Karpas-422 (cell line): ENCODE results near the gene IFI27. TPM values are rescaled to one million over a fixed set of nuclear protein-coding genes. Genes with fewer than 3 reads are reported as not detected.
"Not testable (repeated sequence)": the region's sequence is repeated elsewhere in the genome, so short reads cannot be mapped to it uniquely, and the experiment has no call there.

Experiments used
- DNase-seq: peaks from one replicate; pipeline ENCODE4 v3.0.0-alpha.2; 2015
- H2AFZ ChIP-seq: fragments of 200-600 bp; sonication (generic); 2 replicates; pipeline ENCODE4 v1.6.1; 2014; ENCODE audit warnings: antibody characterized with exemption, low read length, mixed read lengths
- H3K27ac ChIP-seq: fragments of 200-600 bp; sonication (generic); 2 replicates; pipeline ENCODE4 v1.5.1; 2014; ENCODE audit warnings: mild to moderate bottlenecking, low read length, moderate library complexity
- H3K27me3 ChIP-seq: fragments of 200-600 bp; sonication (generic); 2 replicates; pipeline ENCODE4 v1.6.1; 2014; ENCODE audit warnings: low read length, mixed read lengths
- H3K36me3 ChIP-seq: fragments of 200-600 bp; sonication (generic); 2 replicates; pipeline ENCODE4 v1.6.1; 2014; ENCODE audit warnings: low read length, mixed read lengths; ENCODE audit not compliant: insufficient read depth
- H3K4me1 ChIP-seq: fragments of 200-600 bp; sonication (generic); 2 replicates; pipeline ENCODE4 v1.6.1; 2014; ENCODE audit warnings: mild to moderate bottlenecking, low read length, mixed read lengths
- H3K4me2 ChIP-seq: fragments of 200-600 bp; sonication (generic); 2 replicates; pipeline ENCODE4 v1.6.1; 2014; ENCODE audit warnings: low read length, low read depth, mild to moderate bottlenecking; ENCODE audit not compliant: poor library complexity, severe bottlenecking
- H3K4me3 ChIP-seq: fragments of 200-600 bp; sonication (generic); 2 replicates; pipeline ENCODE4 v1.5.1; 2014; ENCODE audit warnings: mild to moderate bottlenecking, antibody characterized with exemption, low read length, mixed read lengths
- H3K79me2 ChIP-seq: fragments of 200-600 bp; sonication (generic); 2 replicates; pipeline ENCODE4 v1.6.1; 2014; ENCODE audit warnings: mild to moderate bottlenecking, low read length, mixed read lengths
- H3K9ac ChIP-seq: fragments of 200-600 bp; sonication (generic); 2 replicates; pipeline ENCODE4 v1.6.0; 2014; ENCODE audit warnings: low read length
- H3K9me2 ChIP-seq: fragments of 200-600 bp; sonication (generic), shearing (Covaris generic); replicated peaks from 2 replicates; pipeline ENCODE4 v1.6.0; 2014; ENCODE audit warnings: mild to moderate bottlenecking, low read length, moderate library complexity; ENCODE audit not compliant: insufficient read depth
- H3K9me3 ChIP-seq: fragments of 300-700, 200-600 bp; sonication (generic); 2 replicates; pipeline ENCODE4 v1.6.1; 2014; ENCODE audit warnings: low read length, mixed read lengths
- H4K20me1 ChIP-seq: fragments of 200-600 bp; sonication (generic); 2 replicates; pipeline ENCODE4 v1.6.1; 2014; ENCODE audit warnings: mild to moderate bottlenecking, antibody characterized with exemption, low read length, low read depth; ENCODE audit not compliant: insufficient read depth
- total RNA-seq: library from RNA; depleted of rRNA; stranded (reverse); fragments of >200 nt; shearing (Covaris generic); gene quantifications from 2 replicates; pipeline ENCODE4 v1.2.3, GENCODE V29; 2014; ENCODE audit warnings: low replicate concordance; rRNA removed

Gene IFI27
- 0.48 and 1.1 TPM in 2 replicates for total RNA-seq

DNA sequence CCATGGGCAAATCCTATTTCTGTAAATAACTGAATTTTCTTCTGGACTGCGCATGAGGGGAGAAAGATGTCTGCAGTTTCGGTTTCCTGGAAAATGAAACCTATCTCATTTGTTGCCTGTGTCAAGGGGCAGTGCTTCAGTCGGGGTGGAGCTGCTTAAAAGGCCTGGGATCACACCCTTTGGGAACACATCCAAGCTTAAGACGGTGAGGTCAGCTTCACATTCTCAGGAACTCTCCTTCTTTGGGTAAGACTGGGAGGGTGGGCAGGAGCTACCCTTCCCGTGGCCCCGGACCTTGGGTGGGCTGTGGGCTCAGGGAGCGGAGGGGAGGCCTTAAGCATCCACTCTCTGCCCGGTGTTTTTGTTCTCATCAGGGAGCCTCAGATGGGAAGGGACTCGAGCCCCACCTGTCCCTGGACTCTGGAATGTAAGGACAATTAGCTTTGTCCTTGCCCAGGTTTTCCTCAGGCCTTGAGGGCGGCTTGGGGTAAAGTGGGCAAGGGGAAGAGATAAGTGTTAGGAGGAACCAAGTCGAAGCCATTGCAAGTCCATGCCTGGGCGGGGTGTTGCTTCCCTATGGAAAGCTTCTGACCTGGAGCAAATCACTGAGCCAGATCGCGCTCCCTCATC is at the start of gene IFI27:
Gene IFI27, plus strand, starts transcription at position 185 of the 630 bp plus-strand sequence.
- Histone ChIP-seq H2AFZ (no peak within 1 kb of the TSS), H3K79me2 (no peaks in the 10 kb centered on the region), H3K9ac (no peak within 1 kb of the TSS)

DNA sequence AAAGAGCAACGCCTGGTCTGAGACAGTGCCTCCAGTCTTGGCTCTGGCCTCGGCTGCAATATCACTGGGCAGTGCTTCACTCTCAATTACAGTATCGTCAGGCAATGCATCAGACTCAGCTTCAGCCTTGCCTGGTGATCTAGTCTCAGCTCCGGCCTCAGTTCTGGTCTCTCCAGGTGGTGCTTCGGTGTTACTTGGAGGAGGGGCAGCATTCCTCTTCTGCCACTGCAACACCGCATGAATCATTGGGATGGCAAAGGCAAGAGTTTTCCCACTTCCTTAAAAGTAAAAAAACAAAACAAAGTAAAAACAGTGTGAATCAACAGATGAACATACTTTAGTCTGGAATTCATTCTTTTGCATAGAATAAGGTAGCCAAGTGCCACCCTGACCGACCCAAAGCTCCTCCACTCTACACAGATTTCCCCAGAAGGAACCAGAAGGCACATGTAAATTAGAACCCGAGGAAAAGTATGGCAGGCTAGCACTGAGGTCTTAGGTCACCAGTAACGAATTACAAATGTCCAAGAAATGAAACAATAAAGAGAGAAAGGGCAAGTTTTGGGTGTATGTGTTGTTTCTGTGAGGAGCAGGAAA is 48.1 kb upstream of the IFI27 start:
- peaks cover 93% of the 10 kb centered on the region for H3K79me2 ChIP-seq

More for the DNA sequence above, at the start of gene IFI27:
- no peaks in the 10 kb centered on the region for H3K9me2 ChIP-seq
- no peaks in the 10 kb centered on the region for H4K20me1 ChIP-seq
- no peaks in the 10 kb centered on the region for H3K9me3 ChIP-seq
- H3K27ac ChIP-seq: no peak within 1 kb of the TSS
- H3K27me3 ChIP-seq: no peaks in the 10 kb centered on the region
- no peak within 1 kb of the TSS for H3K4me3 ChIP-seq
- H3K4me2 ChIP-seq: no peak within 1 kb of the TSS
- no peaks in the 10 kb centered on the region for H3K36me3 ChIP-seq
- no peak for DNase-seq
- no peaks in the 10 kb centered on the region for H3K4me1 ChIP-seq

DNA sequence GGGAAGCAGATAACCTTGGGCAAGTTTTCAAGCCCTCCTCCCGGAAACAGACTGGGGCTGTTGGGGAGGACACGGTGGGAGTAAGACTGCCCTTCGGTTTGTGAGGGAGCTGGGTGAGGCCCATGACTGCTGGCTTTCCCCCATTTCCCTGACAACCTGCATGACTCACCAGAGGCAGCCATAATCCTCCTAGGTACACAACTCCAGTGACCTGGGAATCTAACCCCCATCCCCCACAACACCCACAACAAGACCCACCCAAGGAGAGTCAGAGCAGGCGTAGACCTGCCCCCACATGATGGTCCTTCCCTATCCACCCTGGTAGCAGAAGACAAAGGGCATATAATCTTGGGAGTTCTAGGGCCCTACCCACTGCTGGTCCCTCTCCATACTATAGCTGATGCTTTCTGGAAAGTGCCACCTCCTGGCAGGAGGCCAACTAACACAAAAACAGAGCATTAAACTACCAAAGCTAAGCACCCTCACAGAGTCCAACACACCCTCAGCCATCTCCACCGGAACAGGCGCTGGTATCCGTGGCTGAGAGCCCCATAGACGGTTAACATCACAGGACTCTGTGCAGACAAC is 44.4 kb upstream of the IFI27 start:
- Histone ChIP-seq H3K27ac (no peak overlapping the region), H3K9me2 (no peaks in the 10 kb centered on the region), H4K20me1 (peaks cover 45% of the 10 kb centered on the region), H2AFZ (no peak overlapping the region), H3K79me2 (peaks cover 100% of the 10 kb centered on the region), H3K9ac (no peak overlapping the region), H3K36me3 (peaks cover 25% of the 10 kb centered on the region), H3K4me2 (no peak overlapping the region), H3K9me3 (peaks cover 4% of the 10 kb centered on the region), H3K4me3 (no peak overlapping the region), H3K27me3 (no peaks in the 10 kb centered on the region), H3K4me1 (peaks cover 6% of the 10 kb centered on the region; the same call in 1 of the 2 replicates)
- DNase-seq: no peak

More for the DNA sequence above, 48.1 kb upstream of the IFI27 start:
- Histone ChIP-seq H2AFZ (no peak overlapping the region), H3K36me3 (peaks cover 51% of the 10 kb centered on the region), H3K27me3 (no peaks in the 10 kb centered on the region), H3K9me2 (no peaks in the 10 kb centered on the region), H3K9ac (no peak overlapping the region), H3K4me1 (peaks cover 6% of the 10 kb centered on the region; the same call in 1 of the 2 replicates), H3K4me2 (no peak overlapping the region), H3K9me3 (no peaks in the 10 kb centered on the region), H3K4me3 (no peak overlapping the region), H3K27ac (no peak overlapping the region), H4K20me1 (peaks cover 61% of the 10 kb centered on the region)
- no peak for DNase-seq

DNA sequence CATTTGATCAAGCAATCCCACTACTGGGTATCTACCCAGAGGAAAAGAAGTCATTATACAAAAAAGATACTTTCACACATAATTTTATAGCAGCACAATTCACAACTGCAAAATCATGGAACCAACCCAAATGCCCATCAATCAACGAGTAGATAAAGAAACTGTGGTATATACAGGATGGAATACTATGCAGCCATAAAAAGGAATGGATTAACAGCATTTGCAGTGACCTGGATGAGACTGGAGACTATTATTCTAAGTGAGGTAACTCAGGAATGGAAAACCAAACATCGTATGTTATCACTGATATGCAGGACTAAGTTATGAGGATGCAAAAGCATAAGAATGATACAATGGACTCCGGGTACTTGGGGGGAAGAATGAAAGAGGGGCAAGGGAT is 38.5 kb upstream of the IFI27 start:
- not testable (repeated sequence) for H4K20me1 ChIP-seq, H3K4me3 ChIP-seq, H3K27ac ChIP-seq, H2AFZ ChIP-seq, DNase-seq, H3K27me3 ChIP-seq, H3K4me1 ChIP-seq, H3K4me2 ChIP-seq, H3K9me2 ChIP-seq, H3K9ac ChIP-seq
- peaks cover 21% of the 10 kb centered on the region for H3K9me3 ChIP-seq
- peaks cover 52% of the 10 kb centered on the region for H3K36me3 ChIP-seq
- peaks cover 100% of the 10 kb centered on the region for H3K79me2 ChIP-seq

DNA sequence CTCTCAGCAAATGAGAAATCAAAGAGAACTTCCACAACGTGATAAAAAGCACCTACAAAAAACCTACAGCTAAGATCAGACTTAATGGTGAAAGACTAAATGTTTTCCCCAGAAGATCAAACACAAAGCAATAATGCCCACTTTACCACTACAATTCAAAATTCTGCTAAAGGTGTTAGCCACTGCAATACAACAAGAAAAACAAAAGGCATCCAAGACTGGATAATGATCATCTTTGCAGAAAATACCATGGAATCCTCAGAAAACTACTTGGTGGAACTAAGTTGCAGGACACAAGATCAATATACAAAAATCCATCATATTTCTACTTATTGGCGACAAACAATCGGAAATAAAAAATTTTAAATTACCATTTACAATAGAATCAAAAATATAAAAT is 36.0 kb upstream of the IFI27 start:
- no peak overlapping the region for H3K4me2 ChIP-seq
- peaks cover 72% of the 10 kb centered on the region for H3K36me3 ChIP-seq
- H3K79me2 ChIP-seq: peaks cover 100% of the 10 kb centered on the region
- no peak for DNase-seq
- H3K9me3 ChIP-seq: peaks cover 23% of the 10 kb centered on the region
- peaks cover 4% of the 10 kb centered on the region for H3K4me1 ChIP-seq
- H4K20me1 ChIP-seq: no peaks in the 10 kb centered on the region; the same call in 1 of the 2 replicates
- no peak overlapping the region for H3K4me3 ChIP-seq
- no peaks in the 10 kb centered on the region for H3K9me2 ChIP-seq
- no peak overlapping the region for H2AFZ ChIP-seq
- H3K27me3 ChIP-seq: no peaks in the 10 kb centered on the region
- no peak overlapping the region for H3K9ac ChIP-seq
- no peak overlapping the region for H3K27ac ChIP-seq

DNA sequence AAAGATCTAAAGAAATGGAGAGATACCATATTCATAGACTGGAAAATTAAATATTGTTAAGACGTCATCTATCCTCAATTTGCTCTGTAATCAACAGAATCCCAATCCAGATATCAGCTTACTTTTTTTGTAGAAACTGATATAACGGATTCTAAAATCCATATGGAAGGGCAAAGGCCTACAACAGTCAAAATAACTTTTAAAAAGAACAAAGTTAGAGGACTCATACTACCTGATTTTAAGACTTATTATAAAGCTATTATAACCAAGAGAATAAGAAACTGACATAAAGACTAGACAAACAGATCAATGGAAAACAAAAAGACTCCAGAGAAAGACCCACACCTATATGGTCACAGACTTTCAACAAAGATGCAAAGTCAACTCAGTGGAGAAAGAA is 35.5 kb upstream of the IFI27 start:
- Histone ChIP-seq H3K9ac (no peak overlapping the region), H3K4me1 (peaks cover 8% of the 10 kb centered on the region), H2AFZ (no peak overlapping the region), H3K4me2 (no peak overlapping the region), H3K9me3 (peaks cover 23% of the 10 kb centered on the region), H4K20me1 (no peaks in the 10 kb centered on the region; the same call in 1 of the 2 replicates), H3K4me3 (no peak overlapping the region), H3K36me3 (peaks cover 74% of the 10 kb centered on the region), H3K9me2 (no peaks in the 10 kb centered on the region), H3K27ac (no peak overlapping the region), H3K27me3 (no peaks in the 10 kb centered on the region), H3K79me2 (peaks cover 100% of the 10 kb centered on the region)
- DNase-seq: no peak

DNA sequence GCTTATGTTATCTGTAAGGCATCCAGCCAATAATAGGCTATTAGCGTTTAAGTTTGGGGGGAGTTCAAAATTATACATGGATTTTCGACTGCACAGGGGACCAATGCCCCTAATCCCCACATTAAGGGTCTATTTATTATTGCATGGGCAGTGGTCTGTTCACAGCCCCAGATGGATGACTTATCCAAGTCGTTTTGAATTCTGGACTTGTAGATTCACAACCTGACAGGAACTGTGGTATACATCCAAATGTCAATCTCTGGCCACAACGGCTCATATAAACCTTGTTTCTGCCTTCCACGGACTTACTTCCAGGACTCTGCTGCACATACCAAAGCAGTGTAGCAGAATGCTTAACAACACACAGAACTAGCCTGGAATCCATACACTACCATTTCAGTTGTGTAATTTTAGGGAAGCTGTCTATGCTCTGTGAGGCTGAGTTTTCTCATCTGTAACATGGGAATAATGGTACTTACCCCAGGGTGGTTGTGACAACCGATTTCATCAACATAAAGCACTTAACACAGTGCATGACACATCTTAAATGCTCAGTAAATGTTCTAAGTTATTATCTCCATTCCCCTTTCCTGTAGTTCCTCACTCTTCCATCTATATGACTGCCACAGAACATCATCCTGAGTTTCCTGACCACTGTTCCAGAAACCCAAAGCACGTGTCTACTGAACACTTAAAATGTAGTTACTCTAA is 33.3 kb upstream of the IFI27 start:
- Histone ChIP-seq H2AFZ (no peak overlapping the region), H3K27me3 (no peaks in the 10 kb centered on the region), H3K79me2 (peaks cover 90% of the 10 kb centered on the region), H3K27ac (no peak overlapping the region), H3K9me2 (no peaks in the 10 kb centered on the region), H3K9me3 (peaks cover 23% of the 10 kb centered on the region), H3K9ac (no peak overlapping the region), H3K4me3 (no peak overlapping the region), H4K20me1 (no peaks in the 10 kb centered on the region; the same call in 1 of the 2 replicates), H3K4me2 (no peak overlapping the region), H3K36me3 (peaks cover 66% of the 10 kb centered on the region), H3K4me1 (peaks cover 19% of the 10 kb centered on the region)
- no peak for DNase-seq

DNA sequence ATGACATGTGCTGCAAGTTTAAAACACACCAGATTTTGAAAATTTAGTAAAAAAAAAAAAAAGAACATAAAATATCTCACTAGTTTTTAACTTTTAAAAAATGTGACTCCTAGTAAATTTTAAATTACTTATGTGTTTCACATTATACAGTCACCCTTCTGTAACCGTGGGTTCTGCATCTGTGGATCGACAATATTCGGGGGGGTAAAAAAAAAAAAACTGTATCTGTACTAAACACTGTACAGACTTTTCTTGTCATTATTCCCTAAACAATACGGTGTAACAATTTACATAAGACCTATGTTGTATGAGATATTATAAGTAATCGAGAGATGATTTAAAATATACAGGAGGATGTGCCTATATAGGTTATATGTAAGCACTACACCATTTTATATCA is 32.7 kb upstream of the IFI27 start:
- H2AFZ ChIP-seq: no peak overlapping the region
- H3K27ac ChIP-seq: no peak overlapping the region
- H3K4me2 ChIP-seq: no peak overlapping the region
- H3K36me3 ChIP-seq: peaks cover 62% of the 10 kb centered on the region
- H3K4me3 ChIP-seq: no peak overlapping the region
- H3K4me1 ChIP-seq: peaks cover 21% of the 10 kb centered on the region
- H4K20me1 ChIP-seq: no peaks in the 10 kb centered on the region; the same call in 1 of the 2 replicates
- no peaks in the 10 kb centered on the region for H3K27me3 ChIP-seq
- H3K9me2 ChIP-seq: no peaks in the 10 kb centered on the region
- no peak for DNase-seq
- H3K9me3 ChIP-seq: peaks cover 23% of the 10 kb centered on the region
- no peak overlapping the region for H3K9ac ChIP-seq
- peaks cover 85% of the 10 kb centered on the region for H3K79me2 ChIP-seq
